HG02623 (cell line): ENCODE results near the gene ATP8B1.

Experiments
- ATAC-seq: cut with Tn5 transposase; IDR thresholded peaks from one replicate; pipeline ENCODE4 v1.9.1; 2021; ENCODE audit warnings: moderate library complexity; ENCODE audit not compliant: unreplicated experiment

Gene ATP8B1

GRCh38 chr18:57630002-57630753 is 172.9 kb downstream of the ATP8B1 start:
- peak; percentile 92 for ATAC-seq

GRCh38 chr18:57629422-57629821 is 173.7 kb downstream of the ATP8B1 start:
- no peak for ATAC-seq

GRCh38 chr18:57627488-57627887 is 175.6 kb downstream of the ATP8B1 start:
- no peak for ATAC-seq

GRCh38 chr18:57624988-57625387 is 178.1 kb downstream of the ATP8B1 start:
- ATAC-seq: no peak

- peak; percentile 7 for ATAC-seq
Observed at GRCh38 chr18:57621246-57621604, 181.9 kb downstream of the ATP8B1 start.

GRCh38 chr18:57619876-57620275 is 183.2 kb downstream of the ATP8B1 start:
- no peak for ATAC-seq

- no peak for ATAC-seq
Observed at GRCh38 chr18:57618910-57619309, 184.2 kb downstream of the ATP8B1 start.

- no peak for ATAC-seq
Observed at GRCh38 chr18:57603871-57604270, 199.2 kb downstream of the ATP8B1 start.
